Activated naive CD8-positive, alpha-beta T cell treated with anti-CD3 and anti-CD28 coated beads, Interleukin-2, amount 10 ng/mL, durations not matched to agents 7 days and 5 days (primary cell): ENCODE results near the gene STING1. TPM values are rescaled to one million over a fixed set of nuclear protein-coding genes. Genes with fewer than 3 reads are reported as not detected.
"Not testable (repeated sequence)": the region's sequence is repeated elsewhere in the genome, so short reads cannot be mapped to it uniquely, and the experiment has no call there.

Source experiments
- ATAC-seq: fragments of 150-1000 bp; cut with Tn5 transposase; one replicate; pipeline ENCODE4 v1.10.0; 2021; ENCODE audit warnings: low read depth, moderate library complexity
- POLR2A ChIA-PET: fragments of 350-600 bp; sonication (Branson Sonifier 250); formaldehyde crosslinking; loops from one replicate; lab custom pipeline; 2021; ENCODE audit warnings: antibody characterized with exemption; lab: Charles Lee
- DNase-seq: peaks from one replicate; pipeline ENCODE4 v3.0.0; 2021
- H3K27ac Mint-ChIP-seq: one replicate; pipeline ENCODE4 v1.8.0; 2022; ENCODE audit warnings: mild to moderate bottlenecking, mixed read lengths
- H3K27me3 Mint-ChIP-seq: one replicate; pipeline ENCODE4 v1.8.0; 2022; ENCODE audit warnings: mild to moderate bottlenecking, moderate library complexity, mixed read lengths
- H3K36me3 Mint-ChIP-seq: one replicate; pipeline ENCODE4 v1.8.0; 2021; ENCODE audit warnings: mild to moderate bottlenecking, mixed read lengths
- H3K4me1 Mint-ChIP-seq: one replicate; pipeline ENCODE4 v1.8.0; 2021; ENCODE audit warnings: mixed read lengths
- H3K4me3 Mint-ChIP-seq: one replicate; pipeline ENCODE4 v1.8.0; 2022; ENCODE audit warnings: mild to moderate bottlenecking, moderate library complexity, mixed read lengths
- H3K9me3 Mint-ChIP-seq: one replicate; pipeline ENCODE4 v1.8.0; 2021; ENCODE audit warnings: mixed read lengths
- total RNA-seq, 2 experiments: library from RNA; stranded (reverse); gene quantifications; one replicate each; pipeline ENCODE4 v1.2.3, GENCODE V29; 2021

The STING1 gene
- total RNA-seq, 2 experiments from 2014 or later = 63.6 to 68.4 TPM

DNA sequence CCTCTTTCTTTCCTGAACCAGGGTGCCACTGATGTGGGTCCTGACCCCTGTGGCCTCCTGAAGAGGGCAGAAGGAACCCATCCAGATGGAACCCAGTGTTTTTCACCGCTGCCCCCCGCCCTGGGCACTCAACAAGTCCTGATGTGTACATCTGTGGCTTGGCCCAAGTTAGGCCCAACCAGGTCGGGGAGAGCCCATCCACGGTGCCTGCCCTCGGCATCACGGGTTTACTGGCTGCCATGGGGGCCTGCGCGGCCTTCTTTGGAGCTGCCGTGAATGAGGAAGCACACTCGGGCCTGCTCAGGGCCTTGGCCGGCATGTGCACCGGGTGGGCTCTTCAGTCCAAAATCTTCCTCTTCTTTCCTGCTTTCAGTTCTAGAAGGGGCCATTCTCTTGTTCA lies 25.8 kb downstream of the STING1 start:
- DNase-seq = no peak
- Mint-ChIP-seq H3K9me3 (no peaks in the 10 kb centered on the region), H3K27ac (no peak overlapping the region), H3K27me3 (peaks cover under 1% of the 10 kb centered on the region), H3K4me1 (peaks cover 43% of the 10 kb centered on the region), H3K36me3 (no peaks in the 10 kb centered on the region), H3K4me3 (no peak overlapping the region)
- POLR2A ChIA-PET = interaction anchor here (1.2 to 2.0 kb wide), 2 partner anchors 14 to 25 kb away, joined by 7 to 13 read pairs; partner anchors contain the start of genes SMIM33 and STING1
- ATAC-seq = no peak

DNA sequence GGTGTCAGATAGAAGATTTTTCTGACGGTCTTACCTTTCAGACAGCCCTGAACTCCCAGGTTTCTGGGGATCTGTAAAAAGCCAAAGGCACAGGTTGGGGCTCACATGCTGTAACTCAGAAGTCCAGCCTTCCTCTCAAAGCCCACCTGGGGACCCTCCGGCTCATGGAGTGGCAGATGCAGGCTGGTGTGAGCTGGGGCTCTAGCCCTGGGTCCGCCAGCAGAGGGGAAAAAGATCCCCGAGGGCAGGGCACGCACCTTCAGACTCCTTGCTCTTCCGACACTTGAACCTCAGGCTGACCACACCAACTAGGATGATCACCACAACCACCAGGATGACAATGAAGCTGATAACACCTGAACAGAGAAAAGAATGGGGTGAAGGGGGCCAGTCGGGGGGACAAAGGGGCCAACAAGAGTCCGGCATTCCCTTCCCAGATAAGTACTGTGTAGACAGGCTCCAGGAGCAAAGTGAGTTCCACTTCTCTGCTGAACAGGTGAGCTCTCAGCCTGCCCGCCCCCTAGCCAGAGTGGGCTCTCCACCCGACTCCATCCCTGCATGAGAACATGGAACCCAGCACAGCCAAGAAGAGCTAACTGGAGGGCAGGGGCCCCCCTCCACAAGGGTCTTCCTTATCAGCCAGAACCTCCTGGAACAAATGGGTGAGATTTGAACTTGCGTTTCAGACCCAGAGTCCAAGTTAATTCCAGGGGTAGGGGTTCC lies 27.8 kb downstream of the STING1 start:
- POLR2A ChIA-PET = no interaction called here
- H3K9me3 Mint-ChIP-seq = no peaks in the 10 kb centered on the region
- H3K4me1 Mint-ChIP-seq = peaks cover 38% of the 10 kb centered on the region
- no peak for DNase-seq
- H3K27me3 Mint-ChIP-seq = no peaks in the 10 kb centered on the region
- H3K27ac Mint-ChIP-seq = peak overlapping the region; percentile 62
- no peak for ATAC-seq
- no peaks in the 10 kb centered on the region for H3K36me3 Mint-ChIP-seq
- H3K4me3 Mint-ChIP-seq = no peak overlapping the region

DNA sequence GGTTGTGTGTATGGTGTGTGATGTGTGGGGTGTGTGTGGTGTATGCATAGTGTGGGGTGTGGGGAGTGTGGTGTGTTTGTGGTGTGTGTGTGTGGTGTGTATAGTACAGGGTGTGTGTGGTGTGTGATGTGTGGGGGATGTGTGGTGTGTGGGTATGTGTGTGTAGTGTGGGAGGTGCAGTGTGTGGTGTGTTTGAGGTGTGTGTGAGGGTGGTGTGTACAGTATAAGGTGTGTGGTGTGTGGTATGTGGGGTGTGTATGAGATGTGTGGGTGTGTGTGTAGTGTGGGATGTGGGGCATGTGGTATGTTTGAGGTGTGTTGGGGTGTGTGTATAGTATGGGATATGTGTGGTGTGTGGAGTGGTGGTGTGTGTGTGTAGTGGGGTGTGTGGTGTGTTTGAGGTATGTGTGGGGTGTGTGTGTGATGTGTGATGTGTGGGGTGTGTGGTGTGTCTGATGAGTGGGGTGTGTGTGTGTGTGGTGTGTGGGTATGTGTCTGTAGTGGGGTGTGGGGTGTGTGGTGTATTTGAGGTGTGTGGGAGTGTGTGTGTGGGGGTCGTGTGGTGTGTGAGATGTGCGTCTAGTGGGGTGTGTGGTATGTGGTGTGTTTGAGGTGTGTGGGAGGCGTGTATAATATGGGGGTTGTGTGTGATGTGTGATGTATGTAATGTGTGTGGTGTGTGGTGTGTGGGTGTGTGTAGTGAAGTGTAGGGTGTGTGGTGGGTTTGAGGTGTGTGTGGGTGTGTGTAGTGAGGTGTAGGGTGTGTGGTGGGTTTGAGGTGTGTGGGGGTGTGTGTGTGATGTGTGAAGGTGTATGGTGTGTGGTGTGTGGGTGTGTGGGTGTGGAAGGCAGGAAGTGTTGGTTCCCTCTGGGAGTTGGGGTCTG lies 28.6 kb downstream of the STING1 start:
- peaks cover 3% of the 10 kb centered on the region for H3K27me3 Mint-ChIP-seq
- H3K4me3 Mint-ChIP-seq = peak overlapping the region; percentile 3
- POLR2A ChIA-PET = no interaction called here
- H3K36me3 Mint-ChIP-seq = no peaks in the 10 kb centered on the region
- DNase-seq (peak; percentile 48), ATAC-seq (no peak)
- H3K27ac Mint-ChIP-seq = peak overlapping the region; percentile 62
- H3K4me1 Mint-ChIP-seq = peaks cover 33% of the 10 kb centered on the region
- H3K9me3 Mint-ChIP-seq = no peaks in the 10 kb centered on the region

DNA sequence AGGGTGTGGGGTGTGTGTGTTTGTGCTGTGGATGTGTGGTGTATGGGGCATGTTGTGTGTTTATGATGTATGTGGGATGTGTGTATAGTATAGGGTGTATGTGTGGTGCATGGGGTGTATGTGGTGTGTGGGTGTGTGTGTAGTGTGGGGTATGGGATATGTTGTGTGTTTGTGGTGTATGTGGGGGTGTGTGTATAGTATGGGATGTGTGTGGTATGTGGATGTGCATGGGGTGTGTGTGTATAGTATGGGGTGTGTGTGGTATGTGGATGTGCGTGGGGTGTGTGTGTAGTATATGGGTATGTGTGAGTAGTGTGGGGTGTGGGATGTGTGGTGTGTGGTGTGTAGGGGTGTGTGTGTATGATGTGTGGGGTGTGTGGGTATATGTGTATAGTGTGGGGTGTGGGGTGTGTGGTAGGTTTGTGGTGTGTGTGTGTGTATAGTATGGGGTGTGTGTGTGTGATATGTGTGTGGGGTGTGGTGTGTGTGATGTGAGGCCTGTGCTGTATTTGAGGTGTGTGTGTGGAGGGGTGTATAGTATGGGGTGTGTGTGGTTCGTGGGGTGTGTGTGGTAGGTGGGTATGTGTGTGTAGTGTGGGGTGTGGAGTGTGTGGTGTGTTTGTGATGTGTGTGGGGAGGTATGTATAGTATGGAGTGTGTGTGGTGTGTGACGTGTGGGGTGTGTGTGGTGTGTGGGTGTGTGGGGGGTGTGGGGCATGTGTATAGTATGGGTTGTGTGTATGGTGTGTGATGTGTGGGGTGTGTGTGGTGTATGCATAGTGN lies 30.5 kb downstream of the STING1 start:
- Mint-ChIP-seq H3K9me3 (no peaks in the 10 kb centered on the region), H3K27me3 (peaks cover 8% of the 10 kb centered on the region), H3K4me1 (peaks cover 27% of the 10 kb centered on the region), H3K36me3 (no peaks in the 10 kb centered on the region), H3K4me3 (no peak overlapping the region), H3K27ac (no peak overlapping the region)
- POLR2A ChIA-PET = no interaction called here
- ATAC-seq (no peak), DNase-seq (no peak)

DNA sequence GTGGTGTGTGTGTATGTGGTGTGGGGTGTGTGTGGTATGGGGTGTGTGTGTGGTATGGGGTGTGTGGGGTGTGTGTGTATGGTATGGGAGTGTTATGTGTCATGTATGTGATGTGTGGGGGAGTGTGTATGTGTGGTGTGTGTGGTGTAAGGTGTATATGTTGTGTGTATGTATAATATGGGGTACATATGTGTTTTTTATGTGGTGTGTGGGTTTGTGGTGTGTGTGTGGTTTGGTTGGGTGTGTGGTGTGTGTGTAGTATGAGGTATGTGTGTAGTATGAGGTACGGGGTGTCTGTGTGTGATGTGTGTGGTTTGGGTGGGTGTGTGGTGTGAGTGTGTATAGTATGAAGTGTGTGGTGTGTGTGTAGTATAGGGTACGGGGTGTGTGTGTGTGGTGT lies 31.4 kb downstream of the STING1 start:
- H3K4me1 Mint-ChIP-seq = peaks cover 25% of the 10 kb centered on the region
- POLR2A ChIA-PET = no interaction called here
- DNase-seq (no peak), ATAC-seq (no peak)
- H3K36me3 Mint-ChIP-seq = no peaks in the 10 kb centered on the region
- H3K27me3 Mint-ChIP-seq = peaks cover 10% of the 10 kb centered on the region
- no peak overlapping the region for H3K4me3 Mint-ChIP-seq
- H3K27ac Mint-ChIP-seq = no peak overlapping the region
- no peaks in the 10 kb centered on the region for H3K9me3 Mint-ChIP-seq

DNA sequence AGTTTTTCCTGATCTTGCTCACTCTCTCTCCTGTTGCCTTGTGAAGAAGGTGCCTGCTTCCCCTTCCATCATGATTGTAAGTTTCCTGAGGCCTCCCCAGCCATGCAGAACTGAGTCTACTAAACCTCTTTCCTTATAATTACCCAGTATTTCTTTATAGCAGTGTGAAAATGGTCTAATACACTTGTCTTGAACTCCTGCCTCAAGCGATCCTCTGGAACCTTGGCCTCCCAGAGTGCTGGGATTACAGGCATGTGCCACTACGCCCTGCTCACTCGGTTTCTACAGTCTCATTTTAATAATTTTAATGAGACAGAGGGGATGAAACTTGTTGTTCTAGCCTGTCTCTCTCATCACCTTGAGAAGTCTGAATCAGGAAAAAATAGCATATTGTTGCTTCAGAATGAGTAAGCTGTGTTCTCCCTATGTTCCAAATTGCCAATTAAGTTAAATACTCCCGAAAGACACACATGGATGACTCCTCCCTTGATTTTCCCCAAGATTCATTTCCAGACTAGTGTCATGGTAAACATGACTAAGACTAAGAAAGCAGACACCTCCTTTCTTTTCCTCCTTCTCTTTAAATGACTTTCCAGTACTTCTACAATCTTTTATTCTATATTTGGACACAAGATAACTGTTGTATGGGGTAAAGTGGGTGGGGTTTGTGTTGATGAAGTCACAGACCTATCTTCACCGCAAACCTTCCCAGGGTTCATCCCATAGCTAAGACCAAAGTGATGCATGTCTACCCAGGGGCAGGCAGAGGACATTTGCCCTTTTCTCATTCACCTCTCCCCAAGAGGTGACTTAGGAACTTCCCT lies 35.4 kb downstream of the STING1 start:
- no peak for ATAC-seq
- peaks cover 18% of the 10 kb centered on the region for H3K4me1 Mint-ChIP-seq
- H3K9me3 Mint-ChIP-seq = no peaks in the 10 kb centered on the region
- POLR2A ChIA-PET = interaction anchor here (0.7 to 0.8 kb wide), 2 partner anchors 11 to 35 kb away, joined by 3 to 4 read pairs; partner anchors contain the start of gene STING1
- H3K27ac Mint-ChIP-seq = no peak overlapping the region
- H3K27me3 Mint-ChIP-seq = peaks cover 16% of the 10 kb centered on the region
- DNase-seq = no peak
- no peaks in the 10 kb centered on the region for H3K36me3 Mint-ChIP-seq
- H3K4me3 Mint-ChIP-seq = no peak overlapping the region

DNA sequence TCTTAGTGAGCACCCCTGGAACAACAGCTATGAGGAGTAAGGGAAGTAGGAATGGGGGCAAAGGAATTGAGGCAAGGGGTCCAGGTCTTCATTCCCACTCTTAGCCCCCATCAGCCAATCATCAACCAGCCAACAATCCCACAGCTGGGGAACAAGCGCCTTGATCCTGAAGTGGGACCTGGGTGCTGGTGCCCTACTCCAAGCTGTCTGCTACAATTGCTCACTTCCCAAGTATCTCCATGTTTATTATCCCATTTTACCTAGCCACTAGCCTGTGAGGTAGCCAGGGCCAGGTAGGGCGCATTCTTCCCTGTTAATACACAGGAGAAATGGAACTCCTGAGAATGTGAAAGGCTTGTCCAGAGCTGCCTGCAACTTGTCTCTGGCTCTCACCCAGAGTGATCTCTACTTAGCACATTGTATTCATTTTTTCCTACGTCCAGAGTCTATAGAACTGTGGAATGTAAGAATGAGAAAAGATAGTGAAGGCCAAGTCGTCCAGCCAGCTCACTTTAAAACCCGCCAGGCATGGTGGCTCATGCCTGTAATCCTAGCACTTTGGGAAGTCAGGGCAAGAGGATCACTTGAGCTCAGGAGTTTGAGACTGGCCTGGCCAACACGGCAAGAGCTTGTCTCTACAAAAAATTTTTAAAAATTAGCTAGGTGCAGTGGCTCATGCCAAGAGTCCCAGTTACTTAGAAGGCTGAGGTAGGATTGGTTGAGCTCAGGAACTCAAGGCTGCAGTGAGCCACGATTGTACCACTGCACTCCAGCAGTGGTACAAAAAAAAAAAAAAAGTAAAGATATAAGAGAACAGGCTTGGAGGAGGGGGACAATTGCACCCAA lies 37.0 kb downstream of the STING1 start:
- DNase-seq (no peak), ATAC-seq (no peak)
- H3K4me1 Mint-ChIP-seq = peaks cover 24% of the 10 kb centered on the region
- POLR2A ChIA-PET = interaction anchor here (1.5 kb wide), 1 partner anchor 37 kb away, joined by 7 read pairs; the partner anchor contains the start of gene STING1
- peaks cover 25% of the 10 kb centered on the region for H3K27me3 Mint-ChIP-seq
- no peaks in the 10 kb centered on the region for H3K9me3 Mint-ChIP-seq
- H3K27ac Mint-ChIP-seq = no peak overlapping the region
- H3K36me3 Mint-ChIP-seq = no peaks in the 10 kb centered on the region
- no peak overlapping the region for H3K4me3 Mint-ChIP-seq

DNA sequence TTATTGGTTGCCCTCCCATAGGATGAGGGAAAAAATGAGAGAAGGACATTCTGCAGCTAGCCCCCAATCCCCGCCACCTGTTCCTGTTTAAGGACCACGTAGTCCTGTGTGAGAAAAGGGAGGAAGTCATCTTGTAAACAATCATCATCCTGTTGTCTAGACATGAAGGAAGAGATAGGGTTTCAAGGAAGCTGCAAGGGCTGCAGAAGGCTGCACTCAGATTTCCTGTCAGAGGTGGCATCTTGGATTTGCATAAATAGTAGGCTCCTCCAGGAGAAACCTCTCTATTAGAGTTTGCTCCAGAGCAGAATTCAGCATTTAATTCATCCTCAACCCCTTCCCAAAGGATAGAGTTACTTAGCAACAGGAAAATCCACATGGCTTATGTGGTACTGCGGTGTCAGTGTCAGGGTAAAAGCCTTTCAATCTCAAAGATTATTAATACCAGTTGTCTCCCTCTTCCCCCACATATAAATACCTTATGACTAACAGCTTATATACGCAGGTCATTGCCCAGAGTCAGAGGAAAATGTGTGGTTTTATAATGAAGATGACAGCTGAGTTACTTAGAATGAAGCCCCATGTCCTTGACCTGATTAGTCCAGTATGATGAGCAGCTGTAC lies 38.6 kb downstream of the STING1 start:
- Mint-ChIP-seq H3K4me1 (peaks cover 32% of the 10 kb centered on the region), H3K36me3 (no peaks in the 10 kb centered on the region), H3K9me3 (no peaks in the 10 kb centered on the region), H3K27me3 (peaks cover 22% of the 10 kb centered on the region), H3K4me3 (peak overlapping the region; percentile 37), H3K27ac (no peak overlapping the region)
- DNase-seq (no peak), ATAC-seq (no peak)
- POLR2A ChIA-PET = interaction anchor here (0.5 to 1.2 kb wide), 2 partner anchors 14 to 120 kb away, joined by 3 read pairs; no protein-coding TSS in a partner anchor

DNA sequence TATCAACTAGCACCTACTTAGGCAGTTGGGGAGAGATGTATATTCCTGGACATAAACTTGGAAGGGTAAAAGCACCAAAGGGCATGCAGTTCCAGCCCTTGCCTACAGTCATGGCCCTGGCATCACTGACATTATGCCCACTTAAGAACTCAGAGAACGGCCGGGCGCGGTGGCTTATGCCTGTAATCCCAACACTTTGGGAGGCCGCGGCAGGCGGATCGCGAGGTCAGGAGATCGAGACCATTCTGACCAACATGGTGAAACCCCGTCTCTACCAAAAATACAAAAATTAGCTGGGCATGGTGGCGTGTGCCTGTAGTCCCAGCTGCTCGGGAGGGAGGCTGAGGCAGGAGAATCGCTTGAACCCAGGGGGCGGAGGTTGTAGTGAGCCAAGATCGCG lies 42.1 kb downstream of the STING1 start:
- ATAC-seq, H3K9me3 Mint-ChIP-seq: not testable (repeated sequence)

DNA sequence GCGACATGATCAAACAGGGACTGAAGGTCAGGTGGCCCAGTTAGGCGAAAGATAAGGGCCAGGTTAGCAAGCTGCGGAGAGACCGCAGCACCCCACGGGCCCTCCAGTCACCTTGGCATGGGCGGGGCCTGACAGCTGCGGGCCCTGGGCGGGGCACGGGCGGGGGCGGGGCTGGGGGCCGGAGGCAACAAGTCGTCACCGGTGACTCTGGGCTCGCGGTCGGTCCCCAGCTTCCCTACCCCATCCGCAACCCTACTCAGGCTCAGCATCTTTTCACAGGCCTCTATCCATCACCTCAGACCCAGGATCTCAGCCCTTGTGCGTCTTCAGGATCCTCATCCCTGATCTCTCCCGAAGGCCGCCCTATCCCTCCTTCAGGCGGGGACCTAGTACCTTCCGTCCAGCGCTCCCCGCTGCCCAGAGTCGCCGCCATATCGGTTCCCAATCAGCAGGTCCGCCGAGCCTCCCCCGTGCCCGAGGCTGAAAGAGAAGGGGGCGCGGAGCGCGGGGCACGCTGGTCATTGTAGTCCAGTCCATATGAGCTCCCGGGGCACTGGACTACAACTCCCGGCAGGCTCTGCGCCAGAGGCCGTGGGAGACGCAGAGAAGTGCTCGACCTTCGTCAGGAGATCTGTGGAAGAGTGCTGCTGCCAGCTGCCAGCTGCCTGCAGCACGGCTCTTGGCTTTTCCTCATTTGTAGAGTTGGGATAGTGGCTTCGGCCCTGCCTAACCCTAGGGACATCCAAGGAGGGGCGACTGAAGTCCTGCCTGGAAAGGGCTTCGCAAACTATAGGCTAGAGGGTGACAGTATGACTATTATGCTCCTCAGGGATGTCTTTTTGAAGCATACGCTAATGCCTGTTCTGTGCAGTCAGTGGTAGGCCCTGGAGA lies 43.3 kb downstream of the STING1 start, which contains the start of gene DNAJC18:
Gene DNAJC18 (minus strand): TSS at position 513 of the 891 bp plus-strand sequence. CDS start 80 bp downstream, at position 433.
- Mint-ChIP-seq H3K27me3 (peaks cover 14% of the 10 kb centered on the region), H3K27ac (peak within 1 kb of the TSS; percentile 100), H3K9me3 (no peaks in the 10 kb centered on the region), H3K36me3 (peaks cover 3% of the 10 kb centered on the region), H3K4me3 (peak within 1 kb of the TSS; percentile 99), H3K4me1 (peaks cover 27% of the 10 kb centered on the region)
- ATAC-seq = peak; percentile 90
- POLR2A ChIA-PET = interaction anchor here (0.5 to 2.3 kb wide), 14 partner anchors 10 to 122 kb away, joined by 3 to 14 read pairs (median 4); partner anchors contain the start of genes SMIM33, STING1 and UBE2D2
- DNase-seq = peak; percentile 88

More for the DNA sequence above, 42.1 kb downstream of the STING1 start:
- H3K27me3 Mint-ChIP-seq = peaks cover 14% of the 10 kb centered on the region
- not testable (repeated sequence) for H3K36me3 Mint-ChIP-seq, H3K4me3 Mint-ChIP-seq, DNase-seq, H3K27ac Mint-ChIP-seq
- POLR2A ChIA-PET = interaction anchor here (0.6 to 2.3 kb wide), 4 partner anchors 10 to 121 kb away, joined by 3 to 14 read pairs (median 5); partner anchors contain the start of genes STING1 and UBE2D2
- peaks cover 27% of the 10 kb centered on the region for H3K4me1 Mint-ChIP-seq
